Fibroblast of pulmonary artery (primary cell): Measurements from ENCODE around the gene LOC128125822.
"Not testable (repeated sequence)": the region's sequence is repeated elsewhere in the genome, so short reads cannot be mapped to it uniquely, and the experiment has no call there.

Experiments
- DNase-seq: peaks from one replicate; pipeline ENCODE4 v3.0.0-alpha.2; 2010; ENCODE audit warnings: low read depth
- H3K4me3 ChIP-seq: replicated peaks from 2 replicates; pipeline ENCODE4 v1.5.1; 2011; ENCODE audit warnings: low read depth, mild to moderate bottlenecking, control low read depth, low read length, moderate library complexity
- TF ChIP-seq, protein P1 (sequence below): IDR thresholded peaks from 2 replicates; pipeline ENCODE4 v1.5.1; 2011; ENCODE audit warnings: mild to moderate bottlenecking, control low read depth, low read length, inconsistent platforms; ENCODE audit errors: missing control alignments

The LOC128125822 gene

GRCh38 chr6:63581355-63582013 lies 9.2 kb downstream of the LOC128125822 start:
- no peak overlapping the region for H3K4me3 ChIP-seq
- TF ChIP-seq, protein P1, sequence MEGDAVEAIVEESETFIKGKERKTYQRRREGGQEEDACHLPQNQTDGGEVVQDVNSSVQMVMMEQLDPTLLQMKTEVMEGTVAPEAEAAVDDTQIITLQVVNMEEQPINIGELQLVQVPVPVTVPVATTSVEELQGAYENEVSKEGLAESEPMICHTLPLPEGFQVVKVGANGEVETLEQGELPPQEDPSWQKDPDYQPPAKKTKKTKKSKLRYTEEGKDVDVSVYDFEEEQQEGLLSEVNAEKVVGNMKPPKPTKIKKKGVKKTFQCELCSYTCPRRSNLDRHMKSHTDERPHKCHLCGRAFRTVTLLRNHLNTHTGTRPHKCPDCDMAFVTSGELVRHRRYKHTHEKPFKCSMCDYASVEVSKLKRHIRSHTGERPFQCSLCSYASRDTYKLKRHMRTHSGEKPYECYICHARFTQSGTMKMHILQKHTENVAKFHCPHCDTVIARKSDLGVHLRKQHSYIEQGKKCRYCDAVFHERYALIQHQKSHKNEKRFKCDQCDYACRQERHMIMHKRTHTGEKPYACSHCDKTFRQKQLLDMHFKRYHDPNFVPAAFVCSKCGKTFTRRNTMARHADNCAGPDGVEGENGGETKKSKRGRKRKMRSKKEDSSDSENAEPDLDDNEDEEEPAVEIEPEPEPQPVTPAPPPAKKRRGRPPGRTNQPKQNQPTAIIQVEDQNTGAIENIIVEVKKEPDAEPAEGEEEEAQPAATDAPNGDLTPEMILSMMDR, result no peak
- DNase-seq, result no peak

DNA sequence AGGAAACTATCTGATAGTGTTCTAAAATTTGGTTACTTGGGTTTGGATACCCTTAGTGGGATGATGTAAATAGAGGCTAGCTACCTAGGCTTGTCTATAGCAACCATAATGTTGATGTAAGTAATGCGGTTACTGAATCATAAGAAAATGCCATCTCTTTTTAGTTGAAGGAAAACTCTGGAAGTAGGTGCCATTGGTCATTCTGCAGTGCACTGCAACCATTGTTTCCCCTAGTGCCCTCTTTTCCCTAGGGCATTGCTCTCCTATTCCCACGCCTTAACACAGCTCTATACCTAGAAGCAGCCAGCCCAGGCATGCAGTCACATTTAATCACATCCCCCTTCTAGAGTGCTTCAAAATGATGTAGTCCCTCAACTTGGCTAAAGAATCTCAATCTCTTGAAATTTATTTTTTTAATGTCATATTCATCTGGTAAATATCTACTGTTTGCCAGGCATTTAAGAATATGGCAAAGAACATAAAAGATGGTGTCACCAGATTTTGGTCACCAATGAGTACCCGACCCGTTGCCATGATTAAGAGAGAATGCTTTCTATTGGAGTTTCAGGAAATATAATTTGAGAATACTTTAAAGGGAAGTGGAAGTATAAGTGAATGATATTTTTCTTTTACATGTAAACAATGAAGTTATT lies 10.4 kb downstream of the LOC128125822 start:
- no peak for DNase-seq
- TF ChIP-seq, protein P1, result no peak
- no peak overlapping the region for H3K4me3 ChIP-seq

DNA sequence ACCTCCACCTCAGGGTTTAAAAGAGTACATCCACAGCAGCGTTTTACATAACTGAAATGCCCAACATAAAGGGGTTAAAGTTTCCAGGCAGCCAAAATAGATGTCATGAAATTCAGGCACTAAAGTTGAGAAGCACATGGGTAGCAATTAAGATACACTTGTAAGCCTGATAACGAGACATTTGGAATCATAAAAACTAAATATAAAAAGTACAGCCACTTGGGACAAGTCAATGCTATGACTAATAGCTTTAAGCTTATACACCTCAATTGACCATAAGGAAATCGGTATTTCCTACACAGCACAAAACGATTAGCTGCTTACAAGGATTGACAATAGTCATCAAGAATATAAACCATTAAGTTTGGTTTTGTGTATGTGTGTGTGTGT lies 11.8 kb downstream of the LOC128125822 start:
- TF ChIP-seq, protein P1, result no peak
- DNase-seq, result no peak
- H3K4me3 ChIP-seq, result no peak overlapping the region

- H3K4me3 ChIP-seq, result no peak overlapping the region
- TF ChIP-seq, protein P1, result no peak
- no peak for DNase-seq
Observed at GRCh38 chr6:63584566-63584965, 12.3 kb downstream of the LOC128125822 start.

DNA sequence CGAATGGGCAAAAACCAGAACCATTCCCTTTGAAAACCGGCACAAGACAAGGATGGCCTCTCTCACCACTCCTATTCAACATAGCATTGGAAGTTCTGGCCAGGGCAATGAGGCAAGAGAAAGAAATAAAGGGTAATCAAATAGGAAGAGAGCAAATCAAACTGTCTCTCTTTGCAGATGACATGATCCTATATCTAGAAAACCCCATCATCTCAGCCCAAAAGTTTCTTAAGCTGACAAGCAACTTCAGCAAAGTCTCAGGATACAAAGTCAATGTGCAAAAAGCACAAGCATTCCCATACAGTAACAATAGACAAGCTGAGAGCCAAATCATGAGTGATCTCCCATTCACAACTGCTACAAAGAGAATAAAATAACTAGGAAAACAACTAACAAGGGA lies 13.4 kb downstream of the LOC128125822 start:
- not testable (repeated sequence) for DNase-seq, H3K4me3 ChIP-seq

DNA sequence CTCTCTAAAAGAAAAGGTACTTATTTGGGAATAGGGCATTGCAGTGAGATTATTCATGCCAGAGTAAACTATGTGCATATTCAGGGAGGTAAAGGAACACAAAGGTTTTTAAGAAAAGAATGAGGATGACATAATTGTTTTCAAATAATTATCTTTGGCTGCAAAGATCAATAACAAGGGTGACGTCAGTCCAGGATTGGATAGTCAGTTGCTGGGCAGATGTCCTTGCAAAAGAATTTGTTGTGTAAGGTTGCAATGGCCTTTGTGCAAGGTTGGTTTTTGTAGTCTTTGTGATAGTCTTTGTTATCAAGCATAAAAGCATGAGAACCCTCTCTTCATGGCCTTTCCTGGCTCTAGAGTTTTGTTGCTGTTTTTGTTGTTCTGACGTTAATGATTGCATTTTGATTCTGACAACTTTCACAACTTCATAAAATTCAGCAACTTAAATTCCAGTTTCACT lies 17.7 kb downstream of the LOC128125822 start:
- H3K4me3 ChIP-seq, result no peak overlapping the region
- TF ChIP-seq, protein P1, result no peak
- no peak for DNase-seq

DNA sequence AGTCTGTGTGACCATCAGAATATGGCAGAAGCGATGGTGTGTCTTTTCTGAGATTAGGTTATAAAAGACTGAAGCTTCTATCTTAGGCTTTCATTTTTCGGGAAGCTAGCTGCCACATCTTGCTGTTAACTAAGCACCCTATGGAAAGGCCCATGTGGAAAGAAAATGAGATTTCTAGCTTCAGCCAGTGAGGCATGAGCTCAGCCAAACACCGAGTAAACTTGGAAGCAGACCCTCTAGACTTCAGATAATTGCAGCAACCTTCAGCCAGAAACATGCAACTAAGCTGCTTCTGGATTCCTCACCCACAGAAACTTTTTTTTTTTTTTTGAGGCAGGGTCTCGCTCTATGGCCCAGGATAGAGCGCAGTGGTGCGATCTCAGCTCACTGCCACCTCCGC lies 20.6 kb downstream of the LOC128125822 start:
- no peak for DNase-seq
- TF ChIP-seq, protein P1, result no peak
- no peak overlapping the region for H3K4me3 ChIP-seq
